Stimulated activated naive B cell treated with anti-CD40 and anti-IgM and Interleukin-4, amounts not matched to agents 10 μg/mL and 1 μg/mL and 100 μg/mL, for 72 hours (primary cell): ENCODE data around the gene FOXF1.

ENCODE experiments used
- ATAC-seq, 2 donors: fragments of 150-1000 bp; cut with Tn5 transposase; replicated peaks; 2 replicates each; pipeline ENCODE4 v1.10.0; 2021; ENCODE audit warnings: moderate library complexity in 1 of 2
- DNase-seq: peaks from one replicate; pipeline ENCODE4 v3.0.0; 2021
- H3K27ac Mint-ChIP-seq: one replicate; pipeline ENCODE4 v1.8.0; 2022; ENCODE audit warnings: mild to moderate bottlenecking, mixed read lengths
- H3K27me3 Mint-ChIP-seq, 2 donors: one replicate each; pipeline ENCODE4 v1.8.0; 2022; ENCODE audit warnings: mixed read lengths in 2 of 2
- H3K36me3 Mint-ChIP-seq, 2 donors: one replicate each; pipeline ENCODE4 v1.8.0; 2022; ENCODE audit warnings: mixed read lengths in 2 of 2, mild to moderate bottlenecking in 1 of 2
- H3K4me1 Mint-ChIP-seq, 2 donors: one replicate each; pipeline ENCODE4 v1.8.0; 2022; ENCODE audit warnings: mixed read lengths in 2 of 2, mild to moderate bottlenecking in 1 of 2
- H3K4me3 Mint-ChIP-seq, 2 donors: one replicate each; pipeline ENCODE4 v1.8.0; 2022; ENCODE audit warnings: mild to moderate bottlenecking in 2 of 2, mixed read lengths in 2 of 2, moderate library complexity in 1 of 2
- H3K9me3 Mint-ChIP-seq, 2 donors: one replicate each; pipeline ENCODE4 v1.8.0; 2022; ENCODE audit warnings: mixed read lengths in 2 of 2, mild to moderate bottlenecking in 1 of 2

FOXF1 gene

DNA sequence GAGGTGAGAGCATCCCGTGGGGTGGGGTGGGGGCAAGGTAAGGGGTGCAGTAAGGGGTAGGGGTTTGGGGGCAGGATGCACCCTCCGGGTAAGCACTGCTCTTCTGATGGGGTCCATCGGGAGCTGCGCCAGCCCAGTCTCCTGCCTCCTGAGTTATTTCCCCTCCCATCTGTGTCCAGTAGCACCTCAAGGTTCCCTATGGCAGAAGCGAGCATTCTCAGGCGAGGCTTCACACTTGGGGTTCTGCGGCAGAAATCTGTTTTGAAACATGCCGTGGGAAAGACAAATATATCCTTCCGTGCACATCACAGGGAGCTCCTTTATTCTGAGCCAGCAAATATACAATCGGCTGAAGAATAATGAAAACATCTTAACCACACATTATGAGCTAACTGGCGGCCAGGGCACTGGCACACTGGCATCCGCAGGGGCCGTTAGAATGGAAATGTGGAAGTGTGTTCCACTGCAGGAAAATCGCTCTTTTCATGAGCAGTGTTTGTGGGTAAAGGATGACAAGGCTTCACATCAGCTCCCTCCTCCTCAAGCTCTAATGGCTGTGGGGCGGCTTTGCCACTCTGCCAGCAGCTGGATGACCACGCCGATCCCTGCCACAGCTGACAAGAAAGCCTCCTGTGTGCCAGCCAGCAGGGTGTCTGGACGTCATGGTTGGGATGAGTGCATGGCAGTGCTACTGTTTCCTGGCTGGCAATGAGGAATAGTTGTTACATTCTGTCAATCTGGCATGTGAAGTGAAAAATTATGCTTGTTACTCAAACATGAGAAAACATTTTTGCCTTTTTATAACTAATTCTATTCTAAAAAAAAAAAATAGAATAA is 24.7 kb downstream of the FOXF1 start:
- Mint-ChIP-seq H3K27ac (no peak overlapping the region), H3K4me3 (no peak overlapping the region), H3K9me3 (no peaks in the 10 kb centered on the region), H3K4me1 (no peaks in the 10 kb centered on the region), H3K27me3 (no peaks in the 10 kb centered on the region), H3K36me3 (peaks cover 24 to 41% of the 10 kb centered on the region in 2 donors)
- no peak for DNase-seq
- no peak for ATAC-seq

DNA sequence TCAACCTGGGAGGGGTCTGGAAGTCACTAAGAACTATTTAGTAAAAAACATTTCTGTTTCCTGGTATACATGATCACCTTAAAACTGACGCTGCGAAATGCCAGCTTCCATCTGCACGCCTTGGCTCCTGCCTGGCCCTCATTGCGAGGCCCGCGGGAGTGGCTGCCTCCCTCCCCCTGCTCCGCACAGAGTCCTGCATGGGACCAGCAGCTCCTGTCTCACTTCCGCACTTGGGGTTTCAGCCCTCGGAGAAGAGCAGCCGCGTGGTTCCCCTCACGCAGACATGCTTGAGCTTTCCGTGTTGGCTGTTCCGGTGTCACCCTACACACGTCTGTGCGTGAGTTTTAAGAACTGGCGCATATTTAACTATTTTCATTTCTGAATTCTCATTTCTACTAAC is 26.3 kb downstream of the FOXF1 start:
- peak overlapping the region; percentile 14 for H3K27ac Mint-ChIP-seq

DNA sequence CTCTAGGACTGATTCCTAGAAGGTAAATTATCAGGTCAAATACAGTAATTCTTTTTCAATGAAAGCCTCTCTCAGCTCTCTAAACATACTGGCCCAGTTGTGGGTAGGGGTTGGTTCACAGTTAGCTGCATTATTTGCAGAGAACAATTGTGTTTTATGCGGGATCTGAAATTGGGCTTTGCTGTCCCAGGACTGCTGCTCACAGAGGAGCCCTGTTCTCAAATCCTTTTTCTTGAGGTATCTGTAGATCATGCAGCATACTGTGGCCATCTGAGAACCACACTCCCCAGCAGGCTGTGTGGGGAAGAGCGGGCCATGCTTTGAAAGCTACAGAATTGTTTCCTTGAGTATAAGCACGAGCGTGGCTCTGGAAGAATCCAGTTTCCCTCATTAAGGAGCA is 27.2 kb downstream of the FOXF1 start:
- H3K36me3 Mint-ChIP-seq = peaks cover 31 to 52% of the 10 kb centered on the region in 2 donors
- H3K27ac Mint-ChIP-seq = no peak overlapping the region
- H3K4me1 Mint-ChIP-seq = no peaks in the 10 kb centered on the region
- ATAC-seq = no peak
- H3K9me3 Mint-ChIP-seq = no peaks in the 10 kb centered on the region
- no peaks in the 10 kb centered on the region for H3K27me3 Mint-ChIP-seq
- no peak for DNase-seq
- H3K4me3 Mint-ChIP-seq = no peak overlapping the region

More for the DNA sequence above, 26.3 kb downstream of the FOXF1 start:
- Mint-ChIP-seq H3K9me3 (no peaks in the 10 kb centered on the region), H3K4me3 (no peak overlapping the region), H3K27me3 (no peaks in the 10 kb centered on the region), H3K36me3 (peaks cover 31 to 48% of the 10 kb centered on the region in 2 donors), H3K4me1 (no peaks in the 10 kb centered on the region)
- no peak for DNase-seq
- ATAC-seq = no peak

DNA sequence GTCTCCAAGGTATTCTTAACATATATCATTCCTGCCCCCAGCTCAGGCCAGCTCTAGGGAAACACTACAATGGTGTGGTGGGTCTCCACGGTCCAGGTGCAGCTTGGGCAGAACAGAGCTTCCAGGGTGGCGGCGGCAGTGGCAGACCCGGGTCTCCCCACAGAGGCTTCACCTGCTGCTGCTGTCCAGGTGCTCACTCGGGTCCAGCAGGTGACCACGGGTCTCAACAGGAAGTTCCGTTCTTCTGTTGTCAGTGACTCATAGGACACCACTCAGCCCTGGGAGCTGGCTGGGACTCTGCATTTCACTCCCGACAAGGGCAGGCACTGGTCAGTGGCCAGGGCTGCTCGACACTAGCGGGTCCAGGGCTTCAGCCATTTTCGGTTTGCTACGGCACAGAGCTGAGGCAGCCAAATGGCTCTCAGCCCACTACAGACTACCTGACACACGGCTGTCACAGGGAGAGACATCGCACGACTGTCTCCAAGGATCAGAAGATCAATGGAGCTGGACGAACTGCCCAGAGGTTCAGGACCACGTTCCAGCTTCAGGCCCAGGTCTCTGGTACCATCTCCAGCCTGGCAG is 28.0 kb downstream of the FOXF1 start:
- Mint-ChIP-seq H3K27ac (no peak overlapping the region), H3K36me3 (peaks cover 35 to 54% of the 10 kb centered on the region in 2 donors), H3K9me3 (no peaks in the 10 kb centered on the region), H3K27me3 (no peaks in the 10 kb centered on the region), H3K4me3 (no peak overlapping the region), H3K4me1 (no peaks in the 10 kb centered on the region)
- DNase-seq (no peak), ATAC-seq (no peak)

- Mint-ChIP-seq H3K36me3 (peaks cover 46 to 70% of the 10 kb centered on the region in 2 donors), H3K27me3 (no peaks in the 10 kb centered on the region), H3K4me3 (no peak overlapping the region), H3K9me3 (peaks cover 0 to 1% of the 10 kb centered on the region in 2 donors), H3K27ac (no peak overlapping the region), H3K4me1 (peaks cover 0 to 2% of the 10 kb centered on the region in 2 donors)
- ATAC-seq (no peak), DNase-seq (no peak)
Observed at GRCh38 chr16:86540894-86541293, 30.6 kb downstream of the FOXF1 start.

DNA sequence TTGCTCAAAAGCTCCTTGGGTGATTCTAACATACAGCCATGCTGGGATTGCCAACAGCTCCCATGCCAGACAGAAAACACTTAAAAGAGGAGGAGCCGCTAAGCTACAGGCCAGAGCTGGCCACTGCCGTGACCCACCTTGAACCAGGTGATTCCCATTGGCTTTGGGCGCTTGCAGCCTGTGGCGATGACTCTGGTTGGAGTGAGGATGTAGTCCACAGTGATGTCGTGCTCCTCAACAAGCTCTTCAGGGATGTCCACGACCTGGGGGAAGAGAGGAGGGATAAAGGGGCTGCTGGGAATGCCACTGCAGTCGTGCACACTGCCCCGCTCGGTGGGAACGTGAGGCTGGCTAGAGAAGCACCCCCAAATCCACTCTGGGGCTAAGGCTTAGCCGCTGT is 31.2 kb downstream of the FOXF1 start:
- Mint-ChIP-seq H3K4me3 (no peak overlapping the region), H3K4me1 (peaks cover 0 to 2% of the 10 kb centered on the region in 2 donors), H3K9me3 (peaks cover 0 to 1% of the 10 kb centered on the region in 2 donors), H3K27ac (no peak overlapping the region), H3K36me3 (peaks cover 45 to 74% of the 10 kb centered on the region in 2 donors), H3K27me3 (no peaks in the 10 kb centered on the region)
- DNase-seq (no peak), ATAC-seq (no peak)

- Mint-ChIP-seq H3K27me3 (no peaks in the 10 kb centered on the region), H3K27ac (no peak overlapping the region), H3K4me1 (peaks cover 0 to 2% of the 10 kb centered on the region in 2 donors), H3K9me3 (peaks cover 0 to 1% of the 10 kb centered on the region in 2 donors), H3K36me3 (peaks cover 47 to 73% of the 10 kb centered on the region in 2 donors), H3K4me3 (no peak overlapping the region)
- ATAC-seq = no peak
- no peak for DNase-seq
Observed at GRCh38 chr16:86542756-86543750, 32.7 kb downstream of the FOXF1 start.

DNA sequence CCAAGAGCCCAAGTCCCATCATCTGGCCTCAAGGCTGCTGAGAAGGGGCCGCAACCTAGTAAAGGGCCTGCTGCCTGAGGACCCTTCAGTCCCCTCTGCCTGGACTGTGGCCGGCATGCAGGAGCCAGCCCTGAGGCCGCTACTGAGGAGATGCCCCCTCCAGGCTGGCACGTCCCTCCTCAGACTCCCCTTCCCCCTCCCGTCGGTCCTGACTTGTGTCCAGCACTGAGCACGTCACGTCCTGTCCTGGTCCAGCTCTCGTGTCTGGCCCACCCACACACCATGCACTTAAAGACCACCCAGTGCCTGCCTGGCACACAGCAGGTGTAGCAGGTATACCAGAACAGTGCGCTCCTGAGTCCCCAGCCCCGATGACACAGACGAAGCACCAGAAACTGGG is 35.2 kb downstream of the FOXF1 start:
- H3K27me3 Mint-ChIP-seq = no peaks in the 10 kb centered on the region
- no peak overlapping the region for H3K4me3 Mint-ChIP-seq
- DNase-seq (no peak), ATAC-seq (no peak)
- peaks cover 0 to 1% of the 10 kb centered on the region in 2 donors for H3K9me3 Mint-ChIP-seq
- H3K4me1 Mint-ChIP-seq = peaks cover 0 to 2% of the 10 kb centered on the region in 2 donors
- no peak overlapping the region for H3K27ac Mint-ChIP-seq
- H3K36me3 Mint-ChIP-seq = peaks cover 38 to 61% of the 10 kb centered on the region in 2 donors

DNA sequence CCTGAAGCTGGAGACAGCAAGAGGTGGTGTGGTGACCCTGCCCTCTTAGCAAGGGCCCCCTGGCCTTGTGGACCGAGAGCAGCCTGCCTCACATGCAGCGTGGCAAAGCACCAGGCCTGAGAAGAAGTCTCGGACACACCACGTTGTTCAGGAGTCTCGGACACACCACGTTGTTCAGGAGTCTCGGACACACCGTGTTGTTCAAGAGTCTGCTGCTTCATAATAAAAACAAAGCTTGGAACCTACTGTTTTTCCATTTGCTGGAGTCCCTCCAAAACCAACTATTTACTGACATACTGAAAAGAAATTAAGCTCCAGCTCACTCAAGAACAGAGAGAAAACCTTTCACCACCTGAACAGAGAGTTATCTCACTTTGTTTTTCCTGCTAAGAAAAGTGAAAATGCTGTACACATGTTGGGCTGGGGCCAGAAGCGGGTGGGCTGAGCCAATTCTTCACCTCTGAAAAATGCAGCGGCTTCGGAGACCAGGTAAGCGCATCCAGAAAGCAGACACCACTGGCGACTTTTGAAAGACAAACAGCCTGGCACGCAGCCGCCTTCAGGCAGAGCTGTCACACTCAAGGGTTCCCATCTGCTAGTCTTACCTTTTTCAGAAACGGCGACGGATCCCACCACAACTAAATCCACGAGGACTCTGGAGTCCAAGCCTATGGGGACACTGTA is 35.8 kb downstream of the FOXF1 start:
- Mint-ChIP-seq H3K9me3 (peaks cover 0 to 1% of the 10 kb centered on the region in 2 donors), H3K4me3 (no peak overlapping the region), H3K27me3 (no peaks in the 10 kb centered on the region), H3K4me1 (peaks cover 0 to 2% of the 10 kb centered on the region in 2 donors), H3K36me3 (peaks cover 32 to 58% of the 10 kb centered on the region in 2 donors), H3K27ac (no peak overlapping the region)
- DNase-seq = no peak
- no peak for ATAC-seq

DNA sequence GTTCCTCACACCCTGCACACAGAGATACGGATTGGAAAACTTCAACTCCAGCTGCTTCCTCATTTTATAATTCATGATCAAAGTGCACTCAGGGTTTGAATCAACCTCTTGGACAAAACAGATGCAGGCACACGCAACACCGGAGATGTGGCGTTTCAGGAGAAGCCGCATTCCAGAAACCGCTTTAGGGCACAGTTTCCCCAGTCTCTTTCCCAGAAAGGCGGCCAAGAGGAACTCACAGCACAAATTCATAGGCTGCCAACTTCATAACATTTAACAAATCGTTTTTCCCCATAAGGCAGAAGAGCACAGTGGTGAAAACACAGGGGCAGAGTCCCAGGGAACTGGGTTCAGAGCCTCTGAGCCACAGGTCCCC is 36.3 kb downstream of the FOXF1 start:
- Mint-ChIP-seq H3K27ac (no peak overlapping the region), H3K4me1 (peaks cover 0 to 2% of the 10 kb centered on the region in 2 donors), H3K36me3 (peaks cover 28 to 54% of the 10 kb centered on the region in 2 donors)

DNA sequence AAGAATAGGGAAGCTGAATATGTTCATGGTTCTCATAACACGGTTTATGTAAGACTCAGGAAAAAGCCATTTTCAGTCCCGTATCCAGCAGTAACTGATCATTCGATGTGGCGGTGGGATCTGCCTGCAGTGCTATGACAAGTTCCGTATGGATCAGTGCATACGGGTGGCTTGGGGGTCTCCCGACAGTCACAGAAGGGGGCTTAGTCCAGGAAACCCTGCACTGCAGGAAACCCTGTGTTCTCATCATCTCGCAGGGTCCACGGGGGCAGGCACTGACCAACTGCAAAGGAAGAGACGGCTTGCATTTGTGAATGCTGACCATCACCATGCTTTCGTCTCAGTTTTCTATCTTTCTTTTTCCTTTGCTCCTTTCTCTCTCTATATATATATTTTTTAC is 37.0 kb downstream of the FOXF1 start:
- Mint-ChIP-seq H3K27me3 (no peaks in the 10 kb centered on the region), H3K9me3 (peaks cover 0 to 1% of the 10 kb centered on the region in 2 donors), H3K4me3 (no peak overlapping the region), H3K36me3 (peaks cover 28 to 49% of the 10 kb centered on the region in 2 donors), H3K4me1 (peaks cover 0 to 2% of the 10 kb centered on the region in 2 donors), H3K27ac (no peak overlapping the region)
- DNase-seq (no peak), ATAC-seq (no peak)

More for the DNA sequence above, 36.3 kb downstream of the FOXF1 start:
- Mint-ChIP-seq H3K4me3 (no peak overlapping the region), H3K9me3 (peaks cover 0 to 1% of the 10 kb centered on the region in 2 donors), H3K27me3 (no peaks in the 10 kb centered on the region)
- DNase-seq = no peak
- ATAC-seq = no peak

GRCh38 chr16:86549076-86549892 is 39.0 kb downstream of the FOXF1 start:
- no peak for DNase-seq
- H3K4me1 Mint-ChIP-seq = peaks cover 5 to 6% of the 10 kb centered on the region in 2 donors
- H3K9me3 Mint-ChIP-seq = peaks cover 0 to 1% of the 10 kb centered on the region in 2 donors
- H3K36me3 Mint-ChIP-seq = peaks cover 30 to 47% of the 10 kb centered on the region in 2 donors
- no peak for ATAC-seq
- no peak overlapping the region for H3K4me3 Mint-ChIP-seq
- H3K27ac Mint-ChIP-seq = no peak overlapping the region
- no peaks in the 10 kb centered on the region for H3K27me3 Mint-ChIP-seq

GRCh38 chr16:86549893-86550190 is 39.5 kb downstream of the FOXF1 start:
- no peaks in the 10 kb centered on the region for H3K27me3 Mint-ChIP-seq
- H3K4me1 Mint-ChIP-seq = peaks cover 5 to 9% of the 10 kb centered on the region in 2 donors
- H3K36me3 Mint-ChIP-seq = peaks cover 27 to 43% of the 10 kb centered on the region in 2 donors
- H3K9me3 Mint-ChIP-seq = no peaks in the 10 kb centered on the region
- no peak for ATAC-seq
- H3K4me3 Mint-ChIP-seq = no peak overlapping the region
- no peak overlapping the region for H3K27ac Mint-ChIP-seq
- no peak for DNase-seq
